Measurements from ENCODE around the gene FAM3D. TPM values are rescaled to one million over a fixed set of nuclear protein-coding genes. Genes with fewer than 3 reads are reported as not detected.

Gene FAM3D
- total RNA-seq, 1 donor = not detected

- H3K4me3 ChIP-seq (ENCODE audit: low read depth, low read length) = no peak overlapping the region
- DNase-seq (ENCODE audit: low read depth) = no peak
Measured at GRCh38 chr3:58630710-58631092, 35.9 kb downstream of the FAM3D start.

GRCh38 chr3:58630076-58630709 is 36.4 kb downstream of the FAM3D start:
- DNase-seq (ENCODE audit: low read depth) = peak; percentile 58
- no peak overlapping the region for H3K4me3 ChIP-seq (ENCODE audit: low read depth, low read length)
- TF ChIP-seq CTCF (IDR thresholded peaks at IDR 0.05; ENCODE audit: insufficient read depth, low read depth, low read length) = peak; percentile 95

More at GRCh38 chr3:58630710-58631092, 35.9 kb downstream of the FAM3D start:
- TF ChIP-seq CTCF (IDR thresholded peaks at IDR 0.05; ENCODE audit: insufficient read depth, low read depth, low read length) = no peak

GRCh38 chr3:58629629-58630028 is 36.9 kb downstream of the FAM3D start:
- H3K4me3 ChIP-seq (ENCODE audit: low read depth, low read length) = no peak overlapping the region
- DNase-seq (ENCODE audit: low read depth) = no peak
- TF ChIP-seq CTCF (IDR thresholded peaks at IDR 0.05; ENCODE audit: insufficient read depth, low read depth, low read length) = no peak

GRCh38 chr3:58628823-58629562 is 37.6 kb downstream of the FAM3D start:
- peak; percentile 80 for DNase-seq (ENCODE audit: low read depth)
- no peak for TF ChIP-seq CTCF (IDR thresholded peaks at IDR 0.05; ENCODE audit: insufficient read depth, low read depth, low read length)
- H3K4me3 ChIP-seq (ENCODE audit: low read depth, low read length) = no peak overlapping the region

GRCh38 chr3:58627941-58628340 is 38.6 kb downstream of the FAM3D start:
- no peak for TF ChIP-seq CTCF (IDR thresholded peaks at IDR 0.05; ENCODE audit: insufficient read depth, low read depth, low read length)
- no peak overlapping the region for H3K4me3 ChIP-seq (ENCODE audit: low read depth, low read length)
- no peak for DNase-seq (ENCODE audit: low read depth)

- no peak overlapping the region for H3K4me3 ChIP-seq (ENCODE audit: low read depth, low read length)
- TF ChIP-seq CTCF (IDR thresholded peaks at IDR 0.05; ENCODE audit: insufficient read depth, low read depth, low read length) = no peak
- DNase-seq (ENCODE audit: low read depth) = no peak
Measured at GRCh38 chr3:58627570-58627885, 39.0 kb downstream of the FAM3D start.
